Measurements from ENCODE around the gene CSGALNACT2. TPM values are rescaled to one million over a fixed set of nuclear protein-coding genes. Genes with fewer than 3 reads are reported as not detected.

CSGALNACT2 gene
- total RNA-seq, 1 experiment from 2014 or later: 5.1 TPM

GRCh38 chr10:43110338-43111071, 27.7 kb upstream of the CSGALNACT2 start (continued):
- TF ChIP-seq FOXP4 (CRISPR knock-in tag; IDR thresholded peaks at IDR 0.05): no peak

GRCh38 chr10:43111101-43111500, 27.1 kb upstream of the CSGALNACT2 start:
- no peak overlapping the region for H3K4me3 Mint-ChIP-seq
- H3K27me3 Mint-ChIP-seq (ENCODE audit: low read depth): no peaks in the 10 kb centered on the region
- CTCF ChIA-PET: interaction anchor here (1.0 to 1.7 kb wide), 2 partner anchors 32 to 91 kb away, joined by 3 to 4 read pairs; no protein-coding TSS in a partner anchor
- H3K4me1 Mint-ChIP-seq: no peaks in the 10 kb centered on the region
- no peaks in the 10 kb centered on the region for H3K9me3 Mint-ChIP-seq
- H3K36me3 Mint-ChIP-seq: no peaks in the 10 kb centered on the region
- no peak for ATAC-seq
- H3K27ac Mint-ChIP-seq: no peak overlapping the region
- TF ChIP-seq GABPB1 (CRISPR knock-in tag; IDR thresholded peaks at IDR 0.05) (no peak), ZSCAN18 (CRISPR knock-in tag; IDR thresholded peaks at IDR 0.05) (no peak), ZNF396 (CRISPR knock-in tag; IDR thresholded peaks at IDR 0.05; ENCODE audit: borderline replicate concordance) (no peak), FOXP4 (CRISPR knock-in tag; IDR thresholded peaks at IDR 0.05) (no peak), ARID4B (CRISPR knock-in tag; IDR thresholded peaks at IDR 0.05; ENCODE audit: borderline replicate concordance) (no peak), ATF6 (CRISPR knock-in tag; IDR thresholded peaks at IDR 0.05) (no peak), TEAD4 (CRISPR knock-in tag; IDR thresholded peaks at IDR 0.05) (no peak), NR3C1 (CRISPR knock-in tag; conservative IDR thresholded peaks at IDR 0.05; ENCODE audit: low read depth) (no peak)
- DNase-seq (ENCODE audit: low spot score): no peak
- POLR2A ChIA-PET: no interaction called here
